Stimulated activated CD8-positive, alpha-beta memory T cell treated with anti-CD3 and anti-CD28 coated beads, Interleukin-12 subunit alpha, Interleukin-12 subunit beta, amount 100 ng/mL, for 4 hours (primary cell): ENCODE data around the gene CEP57L1.
"Not testable (repeated sequence)": the region's sequence is repeated elsewhere in the genome, so short reads cannot be mapped to it uniquely, and the experiment has no call there.

ENCODE experiments used
- DNase-seq: peaks from one replicate; pipeline ENCODE4 v3.0.0-alpha.2; 2020; ENCODE audit warnings: low read depth

Gene CEP57L1

GRCh38 chr6:109112663-109113062 lies 17.4 kb downstream of the CEP57L1 start:
- DNase-seq, result not testable (repeated sequence)

DNA sequence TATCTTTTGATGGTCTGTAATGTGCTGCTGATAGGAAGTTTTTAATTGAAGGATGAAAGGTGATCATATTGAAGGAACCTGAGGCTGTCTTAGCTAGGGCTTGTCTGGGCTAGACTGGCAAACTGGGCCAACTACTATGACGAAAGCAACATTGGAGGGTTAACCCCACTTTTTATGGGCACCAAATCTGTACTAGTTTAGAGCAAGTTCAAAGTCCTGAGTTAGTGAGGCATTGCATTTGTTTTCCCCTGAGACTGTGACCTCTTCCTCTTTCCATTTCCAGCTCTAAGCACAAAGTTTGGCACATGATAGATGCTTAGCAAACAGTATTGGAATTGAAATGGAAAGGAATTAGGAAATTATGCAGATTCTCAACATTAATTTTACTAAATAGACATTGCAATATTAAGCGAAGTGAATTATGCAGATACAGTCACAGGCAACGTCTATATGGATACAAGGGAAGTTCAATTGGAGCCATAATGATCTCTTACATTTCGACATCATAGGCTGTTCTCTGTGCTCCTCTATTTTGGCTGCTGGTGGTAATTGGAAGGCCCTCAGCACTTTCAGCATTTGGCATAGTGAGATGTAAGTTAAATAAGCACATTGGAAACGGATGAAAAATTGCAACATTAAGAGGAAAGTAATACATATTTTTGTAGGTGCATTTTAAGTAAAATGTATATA lies 22.2 kb downstream of the CEP57L1 start:
- no peak for DNase-seq

DNA sequence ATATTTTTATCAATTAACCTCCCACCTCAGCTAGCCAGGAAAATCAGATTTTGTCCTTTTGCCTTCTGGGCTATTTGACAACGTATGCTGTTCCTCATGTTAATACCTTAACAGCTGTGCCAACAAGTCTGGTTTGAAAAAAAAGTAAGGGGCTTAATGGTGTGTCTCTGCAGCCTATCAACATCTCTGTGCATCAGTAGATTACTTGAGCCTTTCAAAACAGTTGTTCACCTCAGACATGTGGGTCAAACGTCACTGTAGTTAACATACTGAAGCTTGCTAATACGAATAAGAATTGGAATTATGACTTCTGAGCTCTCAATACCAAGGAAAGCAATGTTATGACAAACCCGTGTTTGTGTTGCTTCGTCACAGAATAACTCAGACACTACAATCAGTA lies 23.0 kb downstream of the CEP57L1 start:
- no peak for DNase-seq

- DNase-seq, result no peak
Measured at GRCh38 chr6:109118871-109119354, 23.6 kb downstream of the CEP57L1 start.

DNA sequence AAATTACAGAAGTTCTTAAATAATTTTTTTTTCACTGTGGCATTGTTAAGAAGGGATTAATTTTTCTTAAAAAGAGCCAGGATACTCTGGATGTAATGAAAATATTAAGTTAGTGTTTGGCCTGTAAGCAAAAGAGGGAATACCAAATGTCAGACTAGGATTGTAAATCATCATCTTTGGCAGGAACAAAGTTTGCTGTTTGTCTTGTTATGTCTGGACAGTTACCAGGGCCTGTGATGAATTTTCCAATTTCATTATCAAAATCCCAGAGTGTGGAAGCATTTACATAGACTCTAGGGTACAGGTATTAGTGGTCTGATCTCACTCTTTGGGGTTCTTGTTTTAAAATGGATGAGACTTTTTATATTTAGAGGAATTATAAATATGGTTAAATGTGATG lies 26.1 kb downstream of the CEP57L1 start:
- DNase-seq, result no peak

DNA sequence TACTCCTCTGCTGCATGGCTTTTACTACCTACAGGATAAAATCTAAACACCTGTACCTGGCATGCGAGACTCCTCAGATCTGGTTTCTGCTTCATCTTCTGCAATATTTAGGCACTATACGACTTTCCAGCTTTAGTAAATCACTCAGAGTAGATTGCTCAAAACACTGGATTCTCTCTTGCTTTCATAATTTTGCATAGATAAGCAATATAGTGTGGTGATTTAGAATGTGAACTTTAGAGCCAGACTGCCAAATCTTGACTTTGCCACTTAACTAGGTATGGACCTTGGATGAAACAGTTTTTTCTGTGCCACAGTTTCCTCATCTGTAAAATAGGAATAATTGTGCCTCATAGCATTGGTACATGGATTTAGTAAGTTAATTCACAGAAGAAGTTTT lies 28.9 kb downstream of the CEP57L1 start:
- no peak for DNase-seq

GRCh38 chr6:109125504-109125903 lies 30.2 kb downstream of the CEP57L1 start:
- DNase-seq, result no peak

- DNase-seq, result no peak
Measured at GRCh38 chr6:109130065-109130464, 34.8 kb downstream of the CEP57L1 start.

- DNase-seq, result not testable (repeated sequence)
Measured at GRCh38 chr6:109135600-109135999, 40.3 kb downstream of the CEP57L1 start.

- not testable (repeated sequence) for DNase-seq
Measured at GRCh38 chr6:109136039-109136438, 40.7 kb downstream of the CEP57L1 start.

DNA sequence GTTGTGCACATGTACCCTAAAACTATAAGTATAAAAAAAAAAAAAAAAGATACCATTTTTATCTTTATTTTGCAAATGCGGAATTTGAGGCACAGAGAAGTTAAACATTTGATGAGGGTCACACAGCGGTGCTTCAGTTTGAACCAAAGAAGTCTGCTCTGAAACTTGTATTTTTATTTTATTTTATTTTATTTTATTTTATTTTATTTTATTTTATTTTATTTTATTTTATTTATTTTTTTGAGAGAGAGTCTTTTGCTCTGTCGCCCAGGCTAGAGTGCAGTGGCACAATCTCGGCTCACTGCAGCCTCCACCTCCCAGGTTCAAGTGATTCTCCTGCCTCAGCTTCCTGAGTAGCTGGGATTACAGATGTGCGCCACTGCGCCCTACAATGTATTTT lies 41.2 kb downstream of the CEP57L1 start:
- not testable (repeated sequence) for DNase-seq

- no peak for DNase-seq
Measured at GRCh38 chr6:109139109-109139508, 43.8 kb downstream of the CEP57L1 start.

- DNase-seq, result not testable (repeated sequence)
Measured at GRCh38 chr6:109142067-109142466, 46.8 kb downstream of the CEP57L1 start.

DNA sequence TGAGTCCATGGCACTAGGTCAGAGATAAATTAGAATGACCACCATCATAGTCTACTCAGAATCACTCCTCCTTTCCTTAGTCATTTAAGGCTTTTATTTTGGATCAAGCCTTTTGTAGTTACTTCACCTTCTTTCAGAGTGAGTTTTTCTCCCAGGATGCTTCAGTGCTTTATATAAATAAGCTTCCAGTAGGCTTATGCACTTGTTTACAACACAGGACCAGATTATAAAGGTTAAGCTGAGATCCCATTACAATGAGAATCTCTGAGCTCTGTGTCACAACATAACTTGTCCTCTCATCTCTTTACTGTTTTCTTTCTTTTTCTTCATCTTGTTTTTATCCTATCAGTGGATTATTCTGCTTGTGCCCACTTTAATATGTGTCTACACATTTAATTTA lies 47.9 kb downstream of the CEP57L1 start:
- DNase-seq, result no peak

- DNase-seq, result not testable (repeated sequence)
Measured at GRCh38 chr6:109148251-109148650, 52.9 kb downstream of the CEP57L1 start.

- not testable (repeated sequence) for DNase-seq
Measured at GRCh38 chr6:109148716-109149115, 53.4 kb downstream of the CEP57L1 start.

- no peak for DNase-seq
Measured at GRCh38 chr6:109153752-109154151, 58.4 kb downstream of the CEP57L1 start.

GRCh38 chr6:109164331-109164730 lies 69.0 kb downstream of the CEP57L1 start:
- no peak for DNase-seq

- DNase-seq, result no peak
Measured at GRCh38 chr6:109165392-109165974, 70.2 kb downstream of the CEP57L1 start.

DNA sequence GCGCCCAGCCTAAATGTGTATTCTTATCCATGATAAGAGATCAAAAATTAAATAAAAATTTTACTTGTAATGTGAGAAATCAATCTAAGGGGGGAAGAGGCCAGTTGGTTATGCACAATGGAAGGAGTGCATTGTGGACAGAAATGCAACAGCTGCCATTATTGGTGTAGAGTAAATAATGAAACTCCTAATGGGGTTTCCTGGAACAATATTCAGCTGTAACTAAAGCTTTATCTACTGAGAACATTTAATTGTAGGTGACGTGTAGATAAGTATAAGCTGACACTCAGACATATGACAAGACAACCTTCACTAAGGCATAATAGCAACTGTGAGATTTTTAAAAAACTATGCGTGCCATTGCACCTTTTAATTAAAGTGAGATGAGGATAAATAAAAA lies 71.4 kb downstream of the CEP57L1 start:
- no peak for DNase-seq

DNA sequence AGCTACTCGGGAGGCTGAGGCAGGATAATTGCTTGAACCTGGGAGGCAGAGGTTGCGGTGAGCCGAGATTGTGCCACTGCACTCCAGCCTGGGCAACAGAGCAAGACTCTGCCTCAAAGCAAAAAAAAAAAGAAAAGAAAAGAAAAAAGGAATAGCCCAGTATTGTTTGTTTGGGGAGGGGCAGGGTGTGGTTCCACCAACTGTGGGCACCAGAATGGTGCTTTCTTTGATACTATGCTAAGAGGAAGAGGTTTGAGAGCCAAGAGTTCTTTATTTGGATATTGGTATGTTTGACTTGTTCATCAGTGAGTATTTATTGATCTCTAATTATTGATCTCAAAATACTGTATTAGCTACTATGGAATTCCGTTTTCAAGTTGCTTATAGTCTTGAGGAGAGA lies 72.3 kb downstream of the CEP57L1 start:
- DNase-seq, result no peak

DNA sequence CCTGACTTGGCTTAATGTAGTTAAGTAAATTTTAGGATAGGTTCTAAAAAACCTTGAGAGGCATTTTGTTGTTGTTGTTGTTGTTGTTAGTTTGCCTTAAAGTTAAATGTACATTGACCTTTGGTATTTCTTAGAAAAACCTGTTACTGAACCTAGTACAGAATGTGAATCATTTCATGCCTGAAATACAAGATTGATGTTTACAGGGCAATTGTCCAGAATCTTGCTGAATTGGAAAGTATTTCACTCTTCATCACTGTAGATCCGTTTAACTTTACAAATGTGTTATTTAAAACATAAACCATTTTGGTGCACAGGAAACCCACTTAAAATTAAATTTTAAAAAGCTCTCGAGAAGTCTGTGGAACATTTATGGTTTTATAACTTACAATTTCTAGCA lies 75.0 kb downstream of the CEP57L1 start:
- no peak for DNase-seq

DNA sequence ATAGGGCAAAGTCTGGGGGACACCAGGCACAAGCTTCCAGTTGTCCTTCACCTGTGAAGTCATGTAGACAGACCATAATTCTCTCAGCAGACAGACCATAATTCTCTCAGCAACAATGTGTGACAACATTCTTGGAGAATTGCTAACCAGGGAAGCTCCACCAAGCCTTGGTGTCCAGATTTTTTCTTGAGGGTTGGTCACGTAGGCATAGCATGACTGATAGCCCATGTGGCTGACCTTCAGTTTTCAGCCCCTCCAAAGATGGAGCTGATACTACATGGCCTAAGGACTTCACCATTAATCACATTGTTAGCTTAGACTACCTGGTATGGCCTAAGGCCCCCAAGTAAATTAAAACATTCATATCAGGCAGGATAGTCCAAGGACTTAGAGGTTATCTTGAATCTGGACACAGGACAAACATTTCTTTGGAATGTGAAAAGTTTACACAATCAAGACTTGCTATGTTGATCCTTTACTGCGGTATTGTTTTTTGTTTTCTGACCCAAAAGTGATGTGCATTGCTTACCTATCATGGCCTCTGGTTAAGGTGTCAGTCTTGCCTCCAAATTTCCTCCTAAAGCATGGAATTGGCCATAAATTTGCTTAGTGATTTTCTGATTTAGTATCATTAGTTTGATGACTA lies 76.9 kb downstream of the CEP57L1 start:
- DNase-seq, result no peak
